PFSK-1 (cell line): Measurements from ENCODE around the gene ANKAR.

Experiments used
- FOXP2 ChIP-seq: optimal IDR thresholded peaks from 2 replicates; pipeline ENCODE3; 2011; ENCODE audit warnings: borderline replicate concordance, control low read depth, inconsistent platforms; ENCODE audit not compliant: insufficient read depth; ENCODE audit errors: extremely low read length, extremely low read depth
- POLR2AphosphoS5 ChIP-seq: IDR thresholded peaks from 2 replicates; pipeline ENCODE4 v1.6.1; 2012; ENCODE audit warnings: low read depth, mild to moderate bottlenecking, control low read depth, low read length, moderate library complexity
- SIN3A ChIP-seq: IDR thresholded peaks from 2 replicates; pipeline ENCODE4 v1.6.1; 2012; ENCODE audit warnings: mild to moderate bottlenecking, low read length, moderate library complexity, borderline replicate concordance; ENCODE audit not compliant: insufficient read depth
- TAF1 ChIP-seq: IDR thresholded peaks from 2 replicates; pipeline ENCODE4 v1.6.1; 2012; ENCODE audit warnings: low read length, control low read depth, borderline replicate concordance; ENCODE audit not compliant: insufficient read depth
- TF ChIP-seq, protein P1 (sequence below), 2 experiments: IDR thresholded peaks; 2 replicates each; pipeline versions ENCODE4 v1.6.1 to v1.8.0; 2011 to 2012; ENCODE audit warnings: low read depth in 2 of 2, low read length in 2 of 2, control low read depth in 1 of 2, inconsistent platforms in 1 of 2, mild to moderate bottlenecking in 1 of 2, moderate library complexity in 1 of 2; ENCODE audit not compliant: insufficient read depth in 1 of 2

Gene ANKAR

DNA sequence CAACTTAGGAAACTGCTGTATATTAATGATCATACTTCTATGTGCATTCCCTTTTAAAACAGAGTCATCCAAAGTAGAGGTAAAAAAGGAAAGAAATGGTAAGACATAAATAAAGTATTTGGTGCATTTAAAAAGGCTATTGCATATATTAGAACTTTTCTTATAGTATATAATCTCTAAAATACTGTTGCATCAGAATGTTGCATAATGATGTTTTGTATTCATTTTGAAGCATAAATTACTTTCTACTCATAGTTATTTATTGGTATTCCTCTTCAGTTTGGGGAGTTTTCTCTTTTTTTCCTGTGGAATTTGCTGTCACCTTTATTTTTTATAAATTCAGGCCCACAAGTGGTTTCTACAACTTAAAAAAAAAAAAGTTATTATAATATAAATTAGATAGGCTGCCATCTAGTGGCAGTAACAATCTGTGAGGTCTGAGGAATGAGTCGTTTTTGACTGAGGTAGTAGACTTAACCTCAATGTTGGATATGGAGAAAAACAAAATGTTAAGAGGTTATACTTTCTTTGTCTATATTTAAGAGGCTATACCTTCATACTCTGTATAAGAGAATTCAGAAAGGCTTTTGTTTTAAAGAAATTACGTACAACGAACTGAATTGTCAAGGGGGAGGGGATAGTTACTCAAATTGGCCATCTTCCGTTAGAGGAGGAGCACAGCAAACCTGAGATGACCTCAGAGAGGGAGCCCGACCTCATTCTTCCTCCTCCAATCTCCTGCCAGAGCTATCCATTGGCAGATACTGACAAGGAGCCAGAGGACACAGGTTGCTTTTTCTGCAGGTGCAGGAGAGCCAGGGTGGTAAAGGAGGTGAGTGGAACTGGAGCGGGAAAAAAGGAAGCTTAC, 23.8 kb downstream of the ANKAR start:
- TF ChIP-seq SIN3A (no peak), POLR2AphosphoS5 (no peak), TAF1 (no peak), FOXP2 (no peak)
- TF ChIP-seq, protein P1, sequence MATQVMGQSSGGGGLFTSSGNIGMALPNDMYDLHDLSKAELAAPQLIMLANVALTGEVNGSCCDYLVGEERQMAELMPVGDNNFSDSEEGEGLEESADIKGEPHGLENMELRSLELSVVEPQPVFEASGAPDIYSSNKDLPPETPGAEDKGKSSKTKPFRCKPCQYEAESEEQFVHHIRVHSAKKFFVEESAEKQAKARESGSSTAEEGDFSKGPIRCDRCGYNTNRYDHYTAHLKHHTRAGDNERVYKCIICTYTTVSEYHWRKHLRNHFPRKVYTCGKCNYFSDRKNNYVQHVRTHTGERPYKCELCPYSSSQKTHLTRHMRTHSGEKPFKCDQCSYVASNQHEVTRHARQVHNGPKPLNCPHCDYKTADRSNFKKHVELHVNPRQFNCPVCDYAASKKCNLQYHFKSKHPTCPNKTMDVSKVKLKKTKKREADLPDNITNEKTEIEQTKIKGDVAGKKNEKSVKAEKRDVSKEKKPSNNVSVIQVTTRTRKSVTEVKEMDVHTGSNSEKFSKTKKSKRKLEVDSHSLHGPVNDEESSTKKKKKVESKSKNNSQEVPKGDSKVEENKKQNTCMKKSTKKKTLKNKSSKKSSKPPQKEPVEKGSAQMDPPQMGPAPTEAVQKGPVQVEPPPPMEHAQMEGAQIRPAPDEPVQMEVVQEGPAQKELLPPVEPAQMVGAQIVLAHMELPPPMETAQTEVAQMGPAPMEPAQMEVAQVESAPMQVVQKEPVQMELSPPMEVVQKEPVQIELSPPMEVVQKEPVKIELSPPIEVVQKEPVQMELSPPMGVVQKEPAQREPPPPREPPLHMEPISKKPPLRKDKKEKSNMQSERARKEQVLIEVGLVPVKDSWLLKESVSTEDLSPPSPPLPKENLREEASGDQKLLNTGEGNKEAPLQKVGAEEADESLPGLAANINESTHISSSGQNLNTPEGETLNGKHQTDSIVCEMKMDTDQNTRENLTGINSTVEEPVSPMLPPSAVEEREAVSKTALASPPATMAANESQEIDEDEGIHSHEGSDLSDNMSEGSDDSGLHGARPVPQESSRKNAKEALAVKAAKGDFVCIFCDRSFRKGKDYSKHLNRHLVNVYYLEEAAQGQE (IDR thresholded peaks at IDR 0.05; ENCODE audit: insufficient read depth in 1 of 2, low read depth in 2 of 2, low read length in 2 of 2) = no peak

DNA sequence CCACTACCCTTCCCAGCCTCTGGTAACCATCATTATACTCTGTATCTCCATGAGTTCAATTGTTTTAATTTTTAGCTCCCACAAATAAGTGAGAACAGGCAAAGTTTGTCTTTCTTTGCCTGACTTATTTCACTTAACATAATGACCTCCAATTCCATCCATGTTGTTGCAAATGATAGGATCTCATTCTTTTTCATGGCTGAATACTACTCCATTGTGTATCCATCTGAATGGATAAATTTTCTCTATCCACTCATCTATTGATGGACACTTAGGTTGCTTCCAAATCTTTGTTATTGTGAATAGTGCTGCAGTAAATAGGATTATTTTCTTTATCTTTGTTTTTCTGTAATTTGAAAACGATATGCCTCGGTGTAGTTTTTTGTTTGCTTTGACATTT, 26.2 kb downstream of the ANKAR start:
- TF ChIP-seq, protein P1 (IDR thresholded peaks at IDR 0.05; ENCODE audit: insufficient read depth in 1 of 2, low read depth in 2 of 2, low read length in 2 of 2) = no peak
- no peak for TF ChIP-seq FOXP2
- TF ChIP-seq SIN3A = no peak
- no peak for TF ChIP-seq TAF1
- no peak for TF ChIP-seq POLR2AphosphoS5

DNA sequence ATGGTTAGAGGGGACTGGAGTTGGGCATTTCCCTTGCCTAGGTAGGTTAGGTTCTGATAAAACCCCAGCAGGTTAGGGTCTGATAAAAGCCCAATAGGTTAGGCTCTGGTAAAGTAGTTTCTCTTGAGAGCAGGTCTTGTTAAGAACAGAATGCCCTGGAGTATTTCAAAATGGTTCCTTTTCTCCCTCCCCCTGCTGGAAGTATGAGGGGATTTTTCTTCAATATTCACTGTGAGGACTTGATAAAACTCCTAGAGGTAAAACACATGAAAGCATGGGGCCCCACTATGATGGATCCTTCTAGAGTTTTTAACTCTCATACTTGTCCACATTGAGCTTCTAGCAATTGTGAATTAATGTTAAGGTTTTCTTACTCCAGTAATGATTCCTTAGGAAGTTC, 27.6 kb downstream of the ANKAR start:
- TF ChIP-seq POLR2AphosphoS5 (no peak), FOXP2 (no peak), TAF1 (no peak), SIN3A (no peak)
- TF ChIP-seq, protein P1 (IDR thresholded peaks at IDR 0.05; ENCODE audit: insufficient read depth in 1 of 2, low read depth in 2 of 2, low read length in 2 of 2) = no peak

DNA sequence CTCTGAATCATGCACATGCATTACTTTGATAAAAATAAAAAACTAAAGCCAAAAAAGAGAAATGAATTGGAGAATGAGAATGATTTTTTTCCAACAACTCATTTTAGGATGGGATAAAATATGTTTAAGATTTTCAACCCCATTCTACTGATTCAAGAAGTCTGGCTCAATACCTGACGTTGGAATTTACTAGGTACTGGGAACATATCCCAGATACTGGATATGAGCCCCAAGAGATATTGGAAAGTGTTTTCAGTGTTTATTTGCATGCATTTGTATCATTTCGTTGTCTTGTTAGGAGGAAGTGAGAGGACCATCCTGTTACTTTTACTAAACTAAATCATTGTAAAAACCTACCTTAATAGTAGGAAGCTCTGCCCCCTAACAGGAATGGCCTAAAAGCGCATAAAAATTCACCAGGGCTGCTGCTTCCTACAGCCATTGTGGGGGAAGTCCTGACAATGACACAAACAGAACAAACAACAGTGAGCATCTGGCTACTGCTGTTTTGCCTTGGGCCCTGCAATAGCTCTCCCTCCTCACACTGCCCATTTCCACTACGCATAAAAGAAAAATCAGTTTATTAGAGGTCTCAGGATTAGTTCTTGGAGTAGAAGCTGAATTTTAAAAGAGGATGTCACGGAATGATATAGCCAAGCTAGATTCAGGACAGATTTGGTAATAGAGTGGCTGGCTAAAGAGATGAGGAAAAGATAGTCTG, 35.2 kb downstream of the ANKAR start:
- no peak for TF ChIP-seq POLR2AphosphoS5
- TF ChIP-seq SIN3A = no peak
- no peak for TF ChIP-seq TAF1
- TF ChIP-seq, protein P1 (IDR thresholded peaks at IDR 0.05; ENCODE audit: insufficient read depth in 1 of 2, low read depth in 2 of 2, low read length in 2 of 2) = no peak
- TF ChIP-seq FOXP2 = no peak
